Cerebellar cortex (tissue), 1 donor: Measurements from ENCODE around the gene NCLN.
A peak's percentile ranks its signal among the peaks of the same experiment; 100 is the strongest.
"Not testable (repeated sequence)": the region's sequence is repeated elsewhere in the genome, so short reads cannot be mapped to it uniquely, and the experiment has no call there.

Experiments used
- DNase-seq: peaks from one replicate; pipeline ENCODE4 v3.0.0-alpha.2; 2015; ENCODE audit warnings: low spot score

The NCLN gene

DNA sequence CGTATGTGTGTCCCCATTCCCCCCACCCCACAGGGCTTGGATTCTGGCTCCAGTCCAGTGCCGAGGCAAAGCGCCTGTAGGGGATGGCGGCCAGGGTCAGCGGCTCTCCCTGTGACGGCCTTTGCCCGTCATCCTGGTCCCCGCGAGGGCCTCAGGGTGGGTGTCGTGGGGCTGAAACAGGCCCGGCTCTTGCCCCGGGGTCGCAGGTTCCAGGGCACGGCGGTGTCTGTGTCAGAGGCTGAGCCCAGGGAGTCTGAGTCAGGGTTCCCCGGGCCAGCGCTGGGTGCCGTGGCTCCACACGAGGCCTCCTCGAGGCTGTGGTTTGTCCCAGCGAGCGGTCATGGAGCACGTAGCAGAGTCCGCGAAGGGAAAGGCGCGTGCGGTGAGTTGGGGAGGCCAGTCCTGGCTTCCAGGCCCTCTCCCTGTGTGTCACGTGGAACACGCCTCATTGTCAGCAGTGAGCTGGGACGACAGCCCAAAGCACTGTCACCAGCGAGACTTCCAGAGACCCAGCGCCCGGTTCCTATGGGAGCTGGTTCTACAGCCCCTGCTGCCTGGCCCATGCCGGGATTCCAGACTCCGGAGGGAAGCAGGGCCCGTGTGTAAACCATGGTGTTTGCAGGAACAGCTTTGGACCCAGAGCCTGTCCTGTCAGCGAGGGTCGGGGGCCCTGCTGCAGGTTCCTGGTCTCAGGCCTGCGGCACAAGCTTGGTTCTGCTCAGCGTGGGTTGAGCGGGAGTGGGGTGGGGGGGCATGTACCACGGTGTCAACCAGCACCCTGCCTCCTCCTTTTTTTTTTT lies 13.4 kb downstream of the NCLN start:
- peak; percentile 22 for DNase-seq

DNA sequence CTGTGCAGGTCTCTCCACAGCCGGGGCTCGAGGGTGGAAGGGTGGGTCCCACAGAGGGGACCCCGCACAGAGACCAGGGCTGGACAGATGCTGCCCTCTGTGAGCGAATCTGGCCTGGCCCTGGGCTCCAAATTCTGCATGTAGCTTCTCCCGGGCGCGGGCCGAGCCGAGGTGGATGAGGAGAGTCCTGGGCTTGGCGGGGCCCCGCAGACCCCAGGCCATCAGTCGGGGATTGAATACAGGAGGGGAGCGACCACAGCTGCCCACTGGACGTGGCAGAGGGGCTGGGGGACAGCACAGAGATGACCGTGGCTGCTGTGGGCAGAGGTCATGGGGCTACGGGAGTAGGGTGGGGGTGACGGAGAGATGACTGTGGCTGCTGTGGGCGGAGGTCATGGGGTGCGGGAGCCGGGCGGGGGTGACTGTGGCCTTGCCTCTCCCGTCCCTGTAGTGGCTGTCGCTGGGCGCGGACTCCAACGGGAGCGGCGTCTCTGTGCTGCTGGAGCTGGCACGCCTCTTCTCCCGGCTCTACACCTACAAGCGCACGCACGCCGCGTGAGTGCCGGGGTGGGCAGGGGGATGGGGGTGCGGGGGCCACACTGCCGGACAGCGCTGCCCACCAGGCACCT lies 15.5 kb downstream of the NCLN start:
- no peak for DNase-seq

DNA sequence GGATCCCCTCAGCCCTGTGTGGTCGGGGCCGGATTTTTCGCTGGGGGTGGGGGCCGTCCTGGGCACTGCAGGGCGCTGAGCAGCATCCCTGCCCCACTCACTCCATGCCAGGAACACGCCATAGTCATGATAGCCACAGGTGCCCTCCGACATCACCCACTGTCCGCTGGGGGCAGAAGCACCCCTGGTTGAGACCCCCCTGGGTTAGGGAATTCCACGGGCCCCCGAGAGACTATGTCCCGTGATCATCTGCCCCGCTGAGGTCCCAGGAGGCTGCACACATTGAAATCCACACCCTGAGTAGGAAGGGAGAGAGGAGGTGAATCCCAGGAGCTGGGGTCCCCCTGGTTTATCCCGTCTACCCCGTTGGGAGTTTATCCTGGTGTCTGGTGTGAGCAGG lies 16.2 kb downstream of the NCLN start:
- DNase-seq, result no peak

DNA sequence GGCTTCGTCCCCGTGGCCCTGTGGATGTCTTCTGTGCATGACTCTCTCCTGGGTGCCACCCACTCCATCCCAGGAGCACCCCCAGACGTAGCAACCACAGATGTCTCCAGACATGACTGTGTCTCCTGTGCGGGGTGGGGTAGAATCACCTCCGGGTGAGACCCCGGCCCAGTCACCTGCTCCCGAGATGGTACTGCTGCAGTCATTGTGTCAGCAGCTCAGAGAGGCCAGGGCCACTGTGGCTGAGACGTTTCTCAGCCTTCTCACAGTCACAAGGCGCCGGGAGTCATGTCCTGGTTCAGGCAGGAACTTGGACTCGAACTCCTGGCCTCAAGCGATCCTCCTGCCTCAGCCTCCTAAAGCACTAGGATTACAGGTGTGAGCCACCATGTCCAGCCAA lies 16.6 kb downstream of the NCLN start:
- no peak for DNase-seq

DNA sequence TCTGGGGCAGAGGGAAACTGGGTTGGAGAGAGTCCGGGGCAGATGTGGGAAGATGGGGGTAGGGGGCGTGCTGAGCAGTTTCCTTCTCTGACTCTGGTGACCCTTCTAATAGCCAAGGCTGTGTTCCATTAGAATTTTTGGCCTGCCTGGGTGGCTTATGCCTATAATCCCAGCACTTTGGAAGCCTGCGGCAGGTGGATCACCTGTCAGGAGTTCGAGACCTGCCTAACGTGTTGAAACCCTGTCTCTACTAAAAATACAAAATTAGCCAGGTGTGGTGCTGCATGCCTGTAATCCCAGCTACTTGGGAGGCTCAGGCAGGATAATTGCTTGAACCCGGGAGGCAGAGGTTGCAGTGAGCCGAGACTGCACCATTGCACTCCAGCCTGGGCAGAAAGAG lies 17.2 kb downstream of the NCLN start:
- DNase-seq, result not testable (repeated sequence)

DNA sequence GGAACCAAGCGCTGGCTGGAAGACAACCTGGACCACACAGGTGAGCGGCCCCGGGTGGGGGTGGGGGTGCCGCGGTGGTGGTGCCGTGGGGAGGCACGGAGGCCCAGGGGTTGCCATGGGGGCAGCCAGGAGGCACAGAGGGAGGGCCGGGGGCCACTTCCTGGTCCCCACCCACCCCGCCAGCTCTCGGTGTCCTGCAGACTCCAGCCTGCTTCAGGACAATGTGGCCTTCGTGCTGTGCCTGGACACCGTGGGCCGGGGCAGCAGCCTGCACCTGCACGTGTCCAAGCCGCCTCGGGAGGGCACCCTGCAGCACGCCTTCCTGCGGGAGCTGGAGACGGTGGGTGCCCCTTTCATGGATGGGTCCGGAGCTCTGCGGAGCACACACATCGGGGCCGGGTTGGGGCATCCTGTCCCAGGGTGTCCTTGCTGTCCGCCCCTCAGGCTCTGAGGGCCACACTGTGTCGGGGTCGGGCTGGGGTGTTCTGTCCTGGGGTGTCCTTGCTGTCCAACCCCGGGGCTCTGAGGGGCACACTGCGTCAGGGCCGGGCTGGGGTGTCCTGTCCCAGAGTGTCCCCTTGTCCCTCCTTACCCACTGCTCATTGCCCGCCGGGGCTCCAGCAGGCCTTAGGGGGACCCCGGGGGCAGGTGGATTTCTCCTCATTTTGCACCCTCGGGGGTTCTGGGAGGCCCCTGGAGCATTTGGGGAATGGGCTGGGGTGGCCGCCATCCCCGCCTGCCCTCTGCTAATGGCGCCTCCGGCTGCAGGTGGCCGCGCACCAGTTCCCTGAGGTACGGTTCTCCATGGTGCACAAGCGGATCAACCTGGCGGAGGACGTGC lies 18.3 kb downstream of the NCLN start:
- no peak for DNase-seq

DNA sequence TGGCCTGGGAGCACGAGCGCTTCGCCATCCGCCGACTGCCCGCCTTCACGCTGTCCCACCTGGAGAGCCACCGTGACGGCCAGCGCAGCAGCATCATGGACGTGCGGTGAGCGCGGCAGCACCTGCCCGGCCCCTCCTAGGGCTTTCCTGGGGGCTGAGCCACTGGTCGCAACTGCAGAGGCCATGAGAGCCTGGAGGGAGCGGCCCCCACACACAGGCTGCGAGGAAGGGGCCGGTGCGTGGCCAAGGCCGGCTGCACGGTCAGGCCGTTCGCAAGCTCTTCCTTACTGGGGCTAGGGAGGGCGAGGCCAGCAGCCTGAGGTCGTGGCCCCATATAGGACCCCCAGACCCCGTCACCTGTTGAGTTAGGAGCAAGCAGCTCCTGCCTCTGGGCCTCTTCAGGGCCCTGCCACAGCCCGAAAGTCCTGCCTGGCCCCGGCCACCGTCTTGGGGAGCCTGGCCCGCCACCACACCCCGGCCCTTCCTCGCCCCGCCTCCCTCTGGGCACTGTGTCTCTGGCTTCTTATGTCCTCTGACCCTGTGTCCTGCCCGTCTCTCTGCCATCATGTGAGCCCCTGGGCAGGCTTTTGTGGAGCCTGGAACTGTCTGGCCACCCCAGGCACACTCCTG lies 19.0 kb downstream of the NCLN start:
- DNase-seq, result no peak

DNA sequence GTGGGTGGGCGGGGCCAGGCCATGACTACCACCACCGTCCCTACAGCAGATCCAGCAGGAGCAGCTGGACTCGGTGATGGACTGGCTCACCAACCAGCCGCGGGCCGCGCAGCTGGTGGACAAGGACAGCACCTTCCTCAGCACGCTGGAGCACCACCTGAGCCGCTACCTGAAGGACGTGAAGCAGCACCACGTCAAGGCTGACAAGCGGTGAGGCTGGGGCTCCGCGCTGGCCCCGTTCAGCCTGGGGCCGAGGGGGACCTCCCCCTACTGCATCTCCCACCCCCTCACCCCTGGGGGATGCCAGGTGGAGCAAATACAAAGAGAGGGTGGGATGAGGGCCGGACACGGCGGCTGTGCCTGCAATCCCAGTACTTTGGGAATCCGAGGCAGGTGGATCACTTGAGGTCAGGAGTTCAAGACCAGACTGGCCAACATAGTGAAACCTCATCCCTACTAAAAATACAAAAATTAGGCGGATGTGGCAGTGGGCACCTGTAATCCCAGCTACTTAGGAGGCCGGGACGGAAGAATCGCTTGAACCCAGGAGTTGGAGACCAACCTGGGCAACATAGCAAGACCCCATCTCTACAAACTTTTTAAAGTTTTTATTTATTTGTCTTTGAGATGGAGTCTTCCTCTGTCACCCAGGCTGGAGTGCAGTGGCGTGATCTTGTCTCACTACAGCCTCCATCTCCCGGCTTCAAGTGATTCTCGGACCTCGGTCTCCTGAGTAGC lies 20.7 kb downstream of the NCLN start:
- no peak for DNase-seq

DNA sequence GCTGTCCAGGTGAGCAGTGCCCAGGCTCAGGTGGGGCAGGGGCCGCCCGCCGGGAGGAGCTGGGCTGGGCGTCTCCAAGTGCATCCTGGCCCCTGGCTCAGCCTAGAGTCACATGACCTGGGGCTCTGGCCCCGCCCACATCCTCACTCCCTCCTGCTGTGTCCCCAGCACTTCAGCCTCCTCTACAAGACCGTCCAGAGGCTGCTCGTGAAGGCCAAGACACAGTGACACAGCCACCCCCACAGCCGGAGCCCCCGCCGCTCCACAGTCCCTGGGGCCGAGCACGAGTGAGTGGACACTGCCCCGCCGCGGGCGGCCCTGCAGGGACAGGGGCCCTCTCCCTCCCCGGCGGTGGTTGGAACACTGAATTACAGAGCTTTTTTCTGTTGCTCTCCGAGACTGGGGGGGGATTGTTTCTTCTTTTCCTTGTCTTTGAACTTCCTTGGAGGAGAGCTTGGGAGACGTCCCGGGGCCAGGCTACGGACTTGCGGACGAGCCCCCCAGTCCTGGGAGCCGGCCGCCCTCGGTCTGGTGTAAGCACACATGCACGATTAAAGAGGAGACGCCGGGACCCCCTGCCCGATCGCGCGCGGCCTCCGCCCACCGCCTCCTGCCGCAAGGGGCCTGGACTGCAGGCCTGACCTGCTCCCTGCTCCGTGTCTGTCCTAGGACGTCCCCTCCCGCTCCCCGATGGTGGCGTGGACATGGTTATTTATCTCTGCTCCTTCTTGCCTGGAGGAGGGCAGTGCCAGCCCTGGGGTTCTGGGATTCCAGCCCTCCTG lies 21.9 kb downstream of the NCLN start:
- no peak for DNase-seq

DNA sequence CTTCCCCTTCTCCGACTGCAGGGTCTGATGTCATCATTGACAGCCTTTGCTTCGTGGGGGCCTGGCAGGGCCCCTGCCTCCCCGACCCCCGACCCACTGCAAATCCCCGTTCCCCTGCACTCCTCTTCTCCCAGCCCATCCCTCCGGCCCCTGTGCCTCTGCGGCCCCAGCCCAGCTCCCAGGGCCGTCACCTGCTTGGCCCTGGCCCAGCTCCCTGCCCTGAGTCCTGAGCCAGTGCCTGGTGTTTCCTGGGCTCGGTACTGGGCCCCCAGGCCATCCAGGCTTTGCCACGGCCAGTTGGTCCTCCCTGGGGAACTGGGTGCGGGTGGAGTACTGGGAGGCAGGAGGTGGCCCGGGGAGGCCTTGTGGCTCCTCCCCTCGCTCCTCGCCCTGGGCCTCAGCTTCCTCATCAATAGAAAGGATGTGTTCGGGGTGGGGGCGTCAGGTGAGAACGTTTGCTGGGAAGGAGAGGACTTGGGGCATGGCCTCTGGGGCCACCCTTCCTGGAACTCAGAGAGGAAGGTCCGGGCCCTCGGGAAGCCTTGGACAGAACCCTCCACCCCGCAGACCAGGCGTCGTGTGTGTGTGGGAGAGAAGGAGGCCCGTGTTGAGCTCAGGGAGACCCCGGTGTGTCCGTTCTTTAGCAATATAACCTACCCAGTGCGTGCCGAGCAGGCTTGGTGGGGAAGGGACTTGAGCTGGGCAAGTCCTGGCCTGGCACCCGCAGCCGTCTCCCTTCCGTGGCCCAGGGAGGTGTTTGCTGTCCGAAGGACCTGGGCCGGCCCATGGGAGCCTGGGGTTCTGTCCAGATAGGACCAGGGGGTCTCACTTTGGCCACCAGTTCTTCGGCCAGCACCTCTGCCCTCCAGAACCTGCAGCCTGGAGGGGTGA lies 22.8 kb downstream of the NCLN start:
- no peak for DNase-seq

DNA sequence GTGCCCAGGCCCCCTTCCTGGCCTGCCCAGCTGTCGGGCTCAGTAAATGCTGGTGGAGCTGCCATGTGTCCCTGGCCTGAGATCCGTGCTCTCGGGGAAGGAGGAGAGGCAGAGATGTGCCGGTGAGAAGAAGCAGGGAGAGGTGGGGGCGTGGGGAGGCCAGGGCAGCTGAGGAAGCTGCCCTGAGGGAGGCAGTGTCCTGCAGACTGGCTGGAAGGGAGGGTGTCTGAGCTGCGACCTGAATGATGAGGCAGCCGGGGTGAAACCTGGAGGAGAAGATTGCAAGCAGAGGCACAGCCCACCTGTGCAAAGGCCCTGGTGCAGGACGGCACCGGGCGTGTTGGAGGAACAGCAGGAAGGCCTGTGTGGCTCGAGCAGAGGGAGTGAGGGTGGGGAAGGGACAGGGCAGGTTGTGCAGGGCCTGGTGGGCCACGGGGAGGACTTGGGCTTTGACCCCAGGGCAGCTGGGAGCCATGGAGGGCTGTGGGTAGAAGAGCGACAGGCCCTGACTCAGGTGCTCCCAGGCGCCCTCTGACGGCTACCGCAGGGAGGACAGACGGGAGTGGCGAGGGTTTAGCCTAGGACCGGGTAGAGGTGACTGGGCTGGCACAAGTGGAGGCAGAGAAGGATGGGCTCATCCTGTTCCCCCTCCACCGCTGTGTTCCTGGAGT lies 24.8 kb downstream of the NCLN start:
- peak; percentile 35 for DNase-seq

DNA sequence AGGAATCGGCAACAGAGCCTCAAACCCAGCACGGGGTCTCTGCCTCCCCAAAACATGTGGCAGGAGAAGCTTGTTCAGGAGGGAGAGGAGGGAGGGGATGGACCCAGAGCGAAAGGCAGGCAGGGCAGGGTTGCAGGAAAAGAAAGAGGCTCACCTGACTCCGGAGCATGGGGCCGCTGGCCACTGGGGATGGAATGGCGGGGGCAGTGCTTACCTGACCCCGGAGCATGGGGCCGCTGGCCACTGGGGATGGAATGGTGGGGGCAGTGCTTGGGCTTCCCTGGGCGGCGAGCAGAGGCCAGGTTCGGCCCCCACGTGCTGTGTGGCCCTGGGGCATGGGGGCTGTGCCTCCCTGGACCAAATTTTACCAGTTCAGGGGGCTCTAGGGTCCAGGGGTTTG lies 25.5 kb downstream of the NCLN start:
- no peak for DNase-seq

DNA sequence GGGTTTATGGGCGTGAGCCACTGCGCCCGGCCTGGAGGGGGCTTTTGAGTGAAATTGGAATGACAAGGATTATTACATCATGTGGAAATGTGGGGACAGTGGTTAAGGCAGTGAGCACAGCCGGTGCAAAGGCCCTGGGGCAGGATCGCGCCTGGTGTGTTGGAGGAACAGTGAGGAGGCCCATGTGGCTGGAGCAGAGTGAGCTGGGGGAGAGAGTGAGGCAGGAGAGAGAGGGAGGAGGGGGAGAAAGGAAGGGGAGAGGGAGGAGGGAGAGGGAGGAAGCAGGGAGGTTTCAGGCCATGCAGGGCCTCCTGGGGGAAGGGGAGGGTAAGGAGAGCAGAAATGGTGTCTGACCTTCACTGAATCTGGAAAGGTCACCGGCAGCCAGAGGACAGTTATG lies 27.4 kb downstream of the NCLN start:
- no peak for DNase-seq

DNA sequence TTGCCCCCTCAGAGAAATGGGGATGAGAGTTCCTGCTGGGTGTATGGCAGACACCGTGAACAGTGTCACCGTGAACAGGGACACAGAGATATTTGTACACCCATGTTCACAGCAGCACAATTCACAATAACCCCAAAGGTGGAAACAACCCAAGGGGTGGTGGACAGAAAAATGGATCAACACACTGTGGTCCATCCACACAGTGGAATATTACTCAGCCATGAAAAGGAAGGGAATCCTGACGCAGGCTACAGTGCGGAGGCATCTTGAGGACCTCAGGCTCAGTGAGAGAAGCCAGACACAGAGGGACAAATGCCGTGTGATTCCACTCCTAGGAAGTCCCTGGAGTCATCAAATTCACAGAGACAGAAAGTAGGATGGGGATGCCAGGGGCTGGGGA lies 31.1 kb downstream of the NCLN start:
- no peak for DNase-seq

DNA sequence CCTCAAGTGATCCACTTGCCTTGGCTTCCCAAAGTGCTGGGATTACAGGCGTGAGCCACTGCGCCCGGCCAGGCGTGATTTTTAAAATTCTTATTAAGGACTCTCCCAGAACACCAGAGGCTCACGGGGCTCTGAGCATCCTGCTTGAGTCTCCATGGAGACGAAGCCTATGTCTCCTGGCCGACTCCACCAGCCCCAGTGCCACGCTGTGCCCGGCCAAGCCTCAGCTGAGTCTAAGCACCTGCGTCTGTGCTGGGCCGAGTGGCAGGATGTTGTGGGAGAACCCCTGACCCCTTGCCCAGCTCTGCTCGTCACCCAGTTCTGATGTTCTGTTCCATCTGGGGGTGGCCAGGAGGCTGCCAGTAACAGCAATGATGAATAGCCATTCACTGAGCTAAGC lies 34.8 kb downstream of the NCLN start:
- DNase-seq, result no peak

DNA sequence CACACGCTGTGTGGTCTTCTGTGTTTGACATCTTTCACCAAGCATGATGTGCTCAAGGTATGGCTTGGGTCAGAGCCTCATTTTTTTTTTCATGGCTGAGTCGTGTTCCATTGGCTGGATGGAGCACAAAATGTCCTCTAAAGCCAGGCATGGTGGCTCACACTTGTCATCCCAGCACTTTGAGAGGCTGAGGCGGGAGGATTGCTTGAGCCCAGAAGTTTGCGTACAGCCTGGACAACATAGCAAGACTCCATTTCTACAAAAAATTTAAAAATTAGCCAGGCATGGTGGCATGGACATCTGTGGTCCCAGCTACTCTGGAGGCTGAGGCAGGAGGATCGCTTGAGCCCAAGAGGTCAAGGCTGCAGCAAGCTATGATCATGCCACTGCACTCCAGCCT lies 35.8 kb downstream of the NCLN start:
- DNase-seq, result not testable (repeated sequence)

DNA sequence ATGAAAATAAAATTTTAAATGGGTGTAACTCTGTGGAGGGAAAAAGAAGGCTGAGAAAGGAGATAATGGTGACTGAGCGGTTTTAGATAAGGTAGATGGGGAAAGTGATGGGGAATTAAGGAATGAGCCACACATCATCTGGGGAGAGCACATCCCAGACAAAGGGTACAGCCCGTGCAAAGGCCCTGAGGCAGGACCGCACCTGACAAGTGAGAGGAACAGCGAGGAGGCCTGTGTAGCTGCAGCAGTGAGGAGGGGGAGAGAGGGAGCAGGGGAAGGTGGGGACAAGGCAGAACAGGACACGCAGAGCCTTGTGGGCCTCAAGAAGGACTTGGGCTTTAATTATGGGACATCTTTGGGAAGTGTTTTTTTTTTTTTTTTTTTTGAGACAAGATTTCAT lies 37.0 kb downstream of the NCLN start:
- no peak for DNase-seq

DNA sequence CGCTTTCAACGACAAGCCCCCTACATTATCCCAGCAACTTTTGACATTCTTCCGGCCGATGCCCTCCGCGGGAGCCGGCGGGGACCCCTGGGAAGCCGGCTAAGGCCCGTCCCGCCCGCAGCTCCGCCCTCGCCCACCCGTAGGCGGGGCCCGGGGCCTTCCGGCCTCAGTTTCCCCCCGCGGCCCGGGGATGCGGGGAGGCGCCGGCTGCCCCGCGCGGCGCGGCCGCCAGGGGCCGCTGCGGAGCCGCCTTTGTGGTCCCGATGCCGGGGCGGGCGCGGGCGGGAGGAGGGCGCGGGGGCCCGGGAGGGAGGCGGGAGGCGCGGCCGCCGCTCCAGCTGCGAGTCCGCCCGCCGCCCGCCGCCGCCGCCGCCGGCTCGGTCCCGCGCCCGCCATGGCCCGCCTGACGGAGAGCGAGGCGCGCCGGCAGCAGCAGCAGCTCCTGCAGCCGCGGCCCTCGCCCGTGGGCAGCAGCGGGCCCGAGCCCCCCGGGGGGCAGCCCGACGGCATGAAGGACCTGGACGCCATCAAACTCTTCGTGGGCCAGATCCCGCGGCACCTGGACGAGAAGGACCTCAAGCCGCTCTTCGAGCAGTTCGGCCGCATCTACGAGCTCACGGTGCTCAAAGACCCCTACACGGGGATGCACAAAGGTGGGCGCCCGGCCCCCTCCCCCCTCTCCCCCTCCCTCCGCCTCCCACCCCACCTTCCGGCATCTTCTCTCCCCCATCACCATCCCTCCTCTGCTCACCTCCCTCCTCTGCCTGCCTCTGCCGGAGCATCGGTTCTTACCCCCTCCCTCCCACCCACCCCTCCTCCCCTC lies 38.8 kb downstream of the NCLN start, which contains the start of gene CELF5:
Gene CELF5 (plus strand): TSS at position 316 of the 823 bp plus-strand sequence. CDS start 79 bp downstream, at position 395.
- DNase-seq, result peak; percentile 49
